HTR-8/SVneo (cell line): ENCODE results near the gene CASKIN2.
"Not testable (repeated sequence)": the region's sequence is repeated elsewhere in the genome, so short reads cannot be mapped to it uniquely, and the experiment has no call there.

Source experiments
- DNase-seq: peaks from one replicate; pipeline ENCODE4 v3.0.0; 2011; ENCODE audit warnings: low spot score, mixed read lengths; ENCODE audit not compliant: insufficient read length
- FAIRE-seq: peaks from 2 replicates; lab custom pipeline; 2011; peaks lifted over from hg19 to GRCh38; lab: Jason Lieb, UNC

CASKIN2 gene

GRCh38 chr17:75492555-75493168, 22.7 kb downstream of the CASKIN2 start:
- DNase-seq, result no peak
- FAIRE-seq, result no peak

- DNase-seq (no peak), FAIRE-seq (no peak)
Observed at GRCh38 chr17:75491680-75492079, 23.7 kb downstream of the CASKIN2 start.

GRCh38 chr17:75490953-75491649, 24.2 kb downstream of the CASKIN2 start:
- DNase-seq (no peak), FAIRE-seq (no peak)

DNA sequence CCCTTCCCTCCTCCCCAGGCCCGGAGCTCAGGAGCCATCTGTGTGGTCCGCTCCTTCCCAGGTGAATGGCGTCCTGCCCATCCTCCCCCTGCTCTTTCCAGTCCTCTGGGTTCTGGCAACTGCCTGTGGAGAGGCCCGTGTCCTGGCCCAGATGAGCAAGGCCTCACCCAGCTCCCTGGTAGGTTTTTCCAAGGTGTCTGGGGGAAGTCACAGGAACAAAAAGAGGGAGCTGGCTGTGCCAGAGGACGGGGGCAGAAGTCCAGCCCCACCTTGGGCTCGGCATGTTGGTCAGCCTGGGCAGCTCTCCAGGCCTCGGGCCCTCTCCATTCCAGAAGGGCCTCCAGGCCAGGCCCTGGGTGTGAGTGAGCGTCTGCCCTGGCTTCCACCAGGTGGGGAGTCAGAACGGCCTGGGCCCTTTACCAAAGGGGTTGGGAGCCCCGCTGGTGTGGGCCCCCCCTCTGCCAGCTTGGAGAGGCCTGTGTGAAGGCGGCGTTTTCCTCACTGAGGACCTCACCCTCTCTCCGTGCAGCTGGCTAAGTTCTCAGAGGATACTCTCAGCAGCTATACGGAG, 25.1 kb downstream of the CASKIN2 start:
- no peak for DNase-seq
- no peak for FAIRE-seq

DNA sequence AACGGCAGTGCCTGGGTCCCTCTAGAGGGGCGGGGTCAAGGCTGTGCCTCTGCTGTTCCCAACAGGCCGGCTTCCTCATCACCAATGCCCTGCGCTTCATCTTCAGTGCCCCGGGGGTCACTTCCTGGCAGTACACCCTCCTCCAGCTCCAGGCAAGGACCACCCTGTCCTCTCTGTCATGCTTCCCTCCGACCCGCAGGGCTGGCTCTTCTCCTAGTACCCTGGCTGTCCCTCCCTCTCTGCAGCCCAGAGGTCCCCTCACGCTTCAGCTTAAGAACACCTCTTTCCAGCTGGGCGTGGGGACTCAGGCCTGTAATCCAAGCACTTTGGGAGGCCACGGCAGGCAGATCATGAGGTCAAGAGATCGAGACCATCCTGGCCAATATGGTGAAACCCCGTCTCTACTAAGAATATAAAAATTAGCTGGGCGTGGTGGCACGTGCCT, 25.8 kb downstream of the CASKIN2 start:
- no peak for FAIRE-seq
- DNase-seq, result no peak

DNA sequence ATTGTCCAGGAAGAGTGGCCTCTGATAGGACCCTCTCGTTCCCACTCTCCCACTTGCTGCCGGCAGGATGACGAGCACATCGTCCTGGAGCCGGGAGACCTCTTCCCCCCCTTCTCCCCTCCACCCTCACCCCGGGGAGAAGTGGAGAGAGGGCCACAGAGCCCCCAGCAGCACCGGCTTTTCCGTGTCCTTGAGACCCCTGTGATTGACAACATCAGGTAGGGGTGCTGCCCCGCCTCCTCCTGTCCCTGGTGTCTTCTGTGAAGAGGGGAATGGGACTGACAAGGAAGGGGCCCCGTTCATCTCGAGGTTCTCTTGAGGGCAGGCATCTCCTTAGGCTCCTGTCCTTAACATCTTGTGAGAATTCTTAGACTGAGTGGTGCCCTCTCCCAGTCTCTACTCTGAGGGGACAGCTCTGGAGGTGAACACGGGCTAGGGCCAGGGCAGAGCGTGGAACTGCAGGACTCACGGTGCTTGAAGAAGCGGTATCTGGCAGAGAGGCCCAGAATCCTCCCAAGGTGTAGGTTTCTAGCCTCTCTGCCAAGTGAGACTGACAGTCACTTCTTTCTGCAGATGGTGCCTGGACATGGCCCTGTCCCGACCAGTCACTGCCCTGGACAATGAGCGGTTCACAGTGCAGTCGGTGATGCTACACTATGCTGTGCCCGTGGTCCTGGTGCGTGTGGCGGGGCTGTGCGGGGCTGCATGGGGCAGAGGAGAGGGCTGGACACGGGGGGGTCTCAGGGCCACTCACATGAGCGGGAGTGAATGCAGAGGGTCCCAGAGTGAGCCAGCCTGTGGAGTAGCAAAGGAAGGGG, 26.4 kb downstream of the CASKIN2 start:
- FAIRE-seq (peak; percentile 4), DNase-seq (no peak)

- no peak for DNase-seq
Observed at GRCh38 chr17:75487351-75488070, 27.8 kb downstream of the CASKIN2 start.

DNA sequence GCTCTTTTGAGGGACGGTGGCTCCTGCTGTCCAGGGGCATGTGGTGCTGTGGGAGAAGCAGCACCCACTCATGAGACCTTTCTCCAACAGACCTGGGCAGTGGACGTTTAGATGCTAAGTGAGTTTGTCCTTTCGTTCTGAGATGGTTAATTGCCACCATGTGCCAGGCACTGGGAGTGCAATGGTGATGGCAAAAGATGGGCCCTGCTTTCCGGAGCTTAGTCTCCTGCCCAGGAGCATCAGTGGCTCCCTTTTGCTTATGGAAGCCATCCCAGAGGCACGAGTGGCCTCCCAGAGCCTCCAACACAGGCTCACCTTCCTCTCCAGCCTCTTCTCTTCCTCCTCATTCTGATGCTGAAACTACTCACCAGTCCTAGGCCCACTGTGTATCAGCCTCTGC, 28.4 kb downstream of the CASKIN2 start:
- no peak for DNase-seq
- FAIRE-seq, result no peak

More at GRCh38 chr17:75487351-75488070, 27.8 kb downstream of the CASKIN2 start:
- no peak for FAIRE-seq

GRCh38 chr17:75486151-75486550, 29.2 kb downstream of the CASKIN2 start:
- DNase-seq (no peak), FAIRE-seq (no peak)

DNA sequence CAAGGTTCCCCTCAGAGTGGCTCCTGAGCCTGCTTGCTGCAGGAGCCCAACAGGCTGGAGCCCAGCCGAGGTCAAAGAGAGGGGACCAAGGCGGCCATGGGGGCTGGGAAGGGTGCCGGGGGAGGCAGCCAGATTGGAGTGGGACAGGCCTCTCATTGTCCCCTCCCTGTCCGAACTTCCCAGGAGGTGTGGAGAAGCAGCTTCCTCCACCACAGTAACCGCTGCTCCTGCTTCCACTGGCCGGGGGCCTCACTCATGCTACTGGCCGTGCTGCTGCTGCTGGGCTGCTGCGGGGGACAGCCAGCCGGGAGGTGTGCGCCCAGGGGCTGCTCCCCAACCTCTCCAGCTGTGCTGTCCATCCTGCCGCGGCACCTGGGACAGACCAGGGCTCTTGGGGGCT, 29.6 kb downstream of the CASKIN2 start:
- DNase-seq, result no peak
- FAIRE-seq, result no peak

DNA sequence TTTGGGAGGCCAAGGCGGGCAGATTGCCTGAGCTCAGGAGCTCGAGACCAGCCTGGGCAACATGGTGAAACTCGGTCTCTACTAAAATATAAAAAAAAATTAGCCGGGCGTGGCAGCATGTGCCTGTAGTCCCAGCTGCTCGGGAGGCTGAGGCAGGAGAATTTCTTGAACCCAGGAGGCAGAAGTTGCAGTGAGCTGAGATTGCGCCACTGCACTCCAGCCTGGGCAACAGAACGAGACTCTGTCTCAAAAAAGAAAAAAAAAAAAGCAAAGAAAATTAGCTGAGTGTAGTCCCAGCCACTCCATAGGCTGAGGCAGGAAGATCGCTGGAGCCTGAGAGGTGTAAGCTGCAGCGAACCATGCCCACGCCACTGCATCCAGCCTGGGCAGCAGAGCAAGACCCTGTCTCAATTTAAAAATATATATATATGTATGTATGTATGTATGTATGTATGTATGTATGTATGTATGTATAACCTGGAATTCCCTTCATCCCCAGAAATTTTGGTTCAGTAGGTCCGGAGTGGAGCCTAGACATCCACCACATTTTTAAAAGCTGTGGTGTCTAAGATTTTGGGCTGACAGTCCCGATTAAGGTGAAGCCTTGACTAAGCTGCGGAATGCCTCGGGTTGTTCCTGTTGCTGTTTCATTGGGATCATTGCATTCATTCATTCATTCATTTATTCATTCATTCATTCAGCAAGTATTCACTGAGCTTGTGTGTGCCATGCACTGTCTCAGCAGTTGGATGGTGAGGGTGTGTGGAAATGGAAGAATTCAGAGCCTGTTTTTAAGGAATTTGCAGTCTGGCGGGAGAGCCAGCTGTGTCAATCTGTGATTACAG, 33.0 kb downstream of the CASKIN2 start:
- peak; percentile 42 for FAIRE-seq
- DNase-seq, result no peak

DNA sequence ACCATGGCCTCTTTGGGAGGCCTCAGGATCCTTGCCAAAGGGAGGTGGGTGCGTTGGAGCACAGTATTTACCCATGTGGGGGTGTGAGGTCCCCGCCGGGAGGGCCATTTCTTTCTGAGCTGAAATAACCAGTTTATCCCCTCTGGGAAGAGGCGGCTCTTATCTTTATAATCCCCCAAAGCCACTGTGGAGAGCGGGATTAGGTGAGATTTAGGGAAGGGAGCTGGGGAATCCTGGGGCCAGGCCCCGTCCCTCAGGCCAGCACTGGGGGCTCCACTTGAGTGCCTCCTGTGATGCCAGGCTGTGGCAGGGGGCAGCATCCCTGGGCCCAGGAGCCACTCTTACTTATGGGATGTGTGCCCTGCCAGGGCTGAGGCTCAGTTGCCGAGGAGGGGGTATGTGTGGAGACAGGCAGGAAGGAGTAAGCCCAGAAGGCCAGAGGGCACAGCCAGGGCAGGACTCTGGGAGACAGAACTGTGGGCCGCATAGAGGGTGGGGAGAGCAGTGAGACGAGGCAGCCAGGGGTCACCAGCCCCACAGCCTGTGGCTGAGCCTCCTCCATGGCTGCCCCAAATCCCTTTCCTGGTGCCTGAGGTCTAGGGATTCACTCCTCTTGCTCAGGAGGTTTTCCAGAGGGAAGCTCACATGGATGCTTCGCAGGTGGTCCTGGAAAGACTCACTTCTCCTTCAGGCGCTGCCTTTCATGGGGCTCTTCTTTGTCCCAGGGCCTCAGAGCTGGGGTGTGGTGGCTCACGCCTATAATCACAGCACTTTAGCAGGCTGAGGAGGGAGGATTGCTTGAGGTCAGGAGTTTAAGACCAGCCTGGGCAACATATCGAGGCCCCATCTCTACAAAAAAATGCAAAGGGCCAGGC, 33.9 kb downstream of the CASKIN2 start:
- FAIRE-seq, result no peak
- DNase-seq, result no peak

DNA sequence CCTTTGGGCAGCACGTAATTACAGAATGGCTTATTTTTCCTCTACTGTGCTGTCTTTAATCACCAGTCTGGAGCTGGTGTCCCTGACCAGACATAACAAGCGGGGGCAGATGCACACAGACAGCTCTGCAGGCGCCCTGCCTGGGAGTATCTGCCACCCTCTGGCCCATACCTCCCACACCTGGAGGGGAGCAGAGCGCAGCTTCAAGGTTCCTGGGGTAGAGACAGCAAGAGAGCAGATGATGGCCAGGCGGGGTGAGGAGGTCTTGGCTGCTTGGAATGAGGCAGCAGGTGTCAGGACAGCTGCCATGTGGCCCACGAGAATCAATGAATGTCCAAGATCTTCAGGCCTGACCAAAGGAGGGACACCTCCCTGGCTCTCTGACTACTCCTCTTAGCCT, 35.1 kb downstream of the CASKIN2 start:
- DNase-seq (no peak), FAIRE-seq (no peak)

DNA sequence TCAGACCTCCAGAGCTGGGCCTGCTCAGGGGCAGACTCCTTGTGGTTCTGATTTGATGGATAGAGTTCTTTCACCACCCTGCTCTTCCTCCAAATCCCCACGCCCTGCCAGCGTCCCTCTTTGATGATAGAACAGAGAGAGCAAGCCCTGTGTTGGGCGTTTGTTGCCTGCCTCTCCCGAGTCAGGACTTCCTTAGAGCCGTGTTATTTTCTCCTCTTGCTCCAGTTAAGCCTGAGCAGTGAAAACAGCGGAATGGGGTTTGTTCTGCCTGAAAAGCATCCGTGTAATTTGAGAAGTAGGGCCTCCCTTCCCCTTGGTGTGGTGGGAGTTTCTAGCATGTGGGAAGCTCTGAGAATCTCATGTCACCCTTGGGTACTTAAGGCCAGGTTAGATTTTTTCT, 36.8 kb downstream of the CASKIN2 start:
- DNase-seq (no peak), FAIRE-seq (no peak)

DNA sequence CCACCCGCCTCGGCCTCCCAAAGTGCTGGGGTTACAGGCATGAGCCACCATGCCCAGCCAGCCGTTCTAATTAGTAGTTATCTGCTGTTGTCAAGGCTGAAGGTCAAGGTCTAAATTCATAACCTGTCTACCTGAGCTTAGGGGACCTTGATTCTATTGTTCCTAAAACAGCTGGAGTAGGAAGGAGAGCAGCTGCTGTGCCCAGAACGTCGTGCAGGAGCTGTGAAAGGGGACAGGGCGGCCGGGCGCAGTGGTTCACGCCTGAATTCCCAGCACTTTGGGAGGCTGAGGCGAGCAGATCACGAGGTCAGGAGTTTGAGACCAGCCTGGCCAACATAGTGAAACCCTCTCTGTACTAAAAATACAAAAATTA, 37.9 kb downstream of the CASKIN2 start:
- FAIRE-seq, DNase-seq: not testable (repeated sequence)

- no peak for FAIRE-seq
Observed at GRCh38 chr17:75476752-75477489, 38.4 kb downstream of the CASKIN2 start.

GRCh38 chr17:75476271-75476671, 39.1 kb downstream of the CASKIN2 start:
- FAIRE-seq (no peak), DNase-seq (no peak)

More at GRCh38 chr17:75476752-75477489, 38.4 kb downstream of the CASKIN2 start:
- no peak for DNase-seq

- no peak for FAIRE-seq
- no peak for DNase-seq
Observed at GRCh38 chr17:75475851-75476250, 39.5 kb downstream of the CASKIN2 start.
